HCT116 (cell line): ENCODE data around the gene ARHGAP10. TPM values are rescaled to one million over a fixed set of nuclear protein-coding genes. Genes with fewer than 3 reads are reported as not detected.

Source experiments
- ATAC-seq: fragments of 200-7000 bp; cut with Tn5 transposase; 2 replicates; pipeline ENCODE4 v1.9.1; 2020; ENCODE audit warnings: mild to moderate bottlenecking, moderate library complexity
- BruUV-seq: library from RNA; stranded (reverse); fragments of 400-500 nt; replicated peaks from 2 replicates; lab custom pipeline; 2021; lab: Mats Ljungman, UMichigan
- CTCF ChIA-PET: fragments of 300-600 bp; sonication (Branson Sonifier 250); formaldehyde crosslinking; loops from one replicate; lab custom pipeline; 2021; ENCODE audit warnings: antibody characterized with exemption; lab: Charles Lee
- POLR2A ChIA-PET: fragments of 300-600, 350-600 bp; sonication (Branson Sonifier 250); formaldehyde crosslinking; loops from one replicate; lab custom pipeline; 2021; ENCODE audit warnings: antibody characterized with exemption; lab: Charles Lee
- RAD21 ChIA-PET, 2 experiments: fragments of 300-600 bp; sonication (Branson Sonifier 250); formaldehyde crosslinking; loops; one replicate each; lab custom pipeline; 2023; ENCODE audit warnings: low total read pairs in 2 of 2; ENCODE audit not compliant: uncharacterized antibody in 2 of 2, unreplicated experiment in 2 of 2, low non-redundant PET in 1 of 2; lab: Charles Lee
- DNase-seq: peaks from one replicate; pipeline ENCODE4 v3.0.0-alpha.2; 2010; ENCODE audit warnings: low read depth, low spot score
- H2AFZ ChIP-seq: fragments of 200-600 bp; shearing (Covaris generic), sonication (generic); 2 replicates; pipeline ENCODE4 v1.6.1; 2017; ENCODE audit warnings: low read depth, mixed run types, mixed read lengths, antibody characterized with exemption, low read length; ENCODE audit not compliant: poor library complexity, severe bottlenecking
- H3K27ac ChIP-seq: 2 replicates; pipeline ENCODE4 v1.5.1; 2012; ENCODE audit warnings: low read depth, low read length
- H3K27me3 ChIP-seq: fragments of 200-600 bp; sonication (generic); 2 replicates; pipeline ENCODE4 v1.6.1; 2016; ENCODE audit warnings: mixed run types, low read length, mixed read lengths; ENCODE audit not compliant: insufficient read depth
- H3K36me3 ChIP-seq, 2 experiments: fragments of 200-500 bp in 1 of 2; fragments of 200-600 bp in 1 of 2; sonication (Bioruptor generic) in 1 of 2; sonication (generic) in 1 of 2; 2 replicates each; pipeline versions ENCODE4 v1.5.1 to v1.6.1; 2014 to 2016; ENCODE audit warnings: low read length in 2 of 2, inconsistent platforms in 1 of 2, mixed read lengths in 1 of 2, mixed run types in 1 of 2; ENCODE audit not compliant: insufficient read depth in 2 of 2, control insufficient read depth in 1 of 2
- H3K4me1 ChIP-seq, 2 experiments: fragments of 200-600 bp in 1 of 2; sonication (generic) in 1 of 2; 2 replicates each; pipeline versions ENCODE4 v1.5.1 to v1.6.1; 2012 to 2017; ENCODE audit warnings: low read length in 2 of 2, inconsistent platforms in 1 of 2, mild to moderate bottlenecking in 1 of 2, mixed read lengths in 1 of 2, mixed run types in 1 of 2, moderate library complexity in 1 of 2; ENCODE audit not compliant: insufficient read depth in 2 of 2, control insufficient read depth in 1 of 2
- H3K4me2 ChIP-seq: fragments of 200-600 bp; sonication (generic); 2 replicates; pipeline ENCODE4 v1.6.1; 2017; ENCODE audit warnings: mixed run types, low read length, mixed read lengths
- H3K4me3 ChIP-seq, 2 experiments: fragments of 200-600 bp in 1 of 2; sonication (generic) in 1 of 2; replicated peaks in 1 of 2; 2 replicates each; pipeline ENCODE4 v1.5.1; 2011 to 2016; ENCODE audit warnings: low read length in 2 of 2, control low read depth in 1 of 2, low read depth in 1 of 2, mild to moderate bottlenecking in 1 of 2, mixed read lengths in 1 of 2, mixed run types in 1 of 2
- H3K79me2 ChIP-seq: fragments of 200-600 bp; sonication (generic); 2 replicates; pipeline ENCODE4 v1.6.1; 2017; ENCODE audit warnings: mild to moderate bottlenecking, mixed run types, low read length, moderate library complexity, mixed read lengths; ENCODE audit not compliant: insufficient read depth
- H3K9ac ChIP-seq: fragments of 200-600 bp; sonication (generic); 2 replicates; pipeline ENCODE4 v1.6.1; 2016; ENCODE audit warnings: low read length, mixed read lengths
- H3K9me2 ChIP-seq: fragments of 200-600 bp; sonication (generic), shearing (Covaris generic); 2 replicates; pipeline ENCODE4 v1.6.1; 2017; ENCODE audit warnings: mixed run types, mild to moderate bottlenecking, moderate library complexity; ENCODE audit not compliant: insufficient read depth
- H3K9me3 ChIP-seq, 2 experiments: fragments of 200-500 bp in 1 of 2; fragments of 200-600 bp in 1 of 2; sonication (Bioruptor generic) in 1 of 2; sonication (generic) in 1 of 2; 2 replicates each; pipeline ENCODE4 v1.6.1; 2014 to 2017; ENCODE audit warnings: low read length in 2 of 2, mixed read lengths in 2 of 2, inconsistent platforms in 1 of 2, low read depth in 1 of 2, mild to moderate bottlenecking in 1 of 2, mixed run types in 1 of 2, moderate library complexity in 1 of 2; ENCODE audit not compliant: control insufficient read depth in 1 of 2, insufficient read depth in 1 of 2
- H4K20me1 ChIP-seq: fragments of 200-600 bp; sonication (generic), shearing (Covaris generic); 2 replicates; pipeline ENCODE4 v1.6.1; 2017; ENCODE audit warnings: mixed run types, mild to moderate bottlenecking, moderate library complexity; ENCODE audit not compliant: insufficient read depth
- ATF3 ChIP-seq: IDR thresholded peaks from 2 replicates; pipeline ENCODE4 v1.6.1; 2012
- CEBPB ChIP-seq: IDR thresholded peaks from 2 replicates; pipeline ENCODE4 v1.6.1; 2012; ENCODE audit warnings: low read depth
- EGR1 ChIP-seq: IDR thresholded peaks from 2 replicates; pipeline ENCODE4 v1.6.1; 2012; ENCODE audit warnings: low read depth
- ELF1 ChIP-seq: IDR thresholded peaks from 2 replicates; pipeline ENCODE4 v1.6.1; 2012; ENCODE audit warnings: low read depth, borderline replicate concordance
- EZH2phosphoT487 ChIP-seq: fragments of 200-600 bp; IDR thresholded peaks from 2 replicates; pipeline ENCODE4 v1.6.1; 2018; ENCODE audit warnings: antibody characterized with exemption, borderline replicate concordance
- POLR2A ChIP-seq: IDR thresholded peaks from 2 replicates; pipeline ENCODE4 v1.7.0; 2011; ENCODE audit warnings: borderline replicate concordance; ENCODE audit not compliant: insufficient read depth, insufficient read length; ENCODE audit errors: extremely low read depth
- POLR2AphosphoS5 ChIP-seq: IDR thresholded peaks from 2 replicates; pipeline ENCODE4 v1.6.1; 2011; ENCODE audit warnings: mild to moderate bottlenecking, low read depth, low read length, moderate library complexity
- REST ChIP-seq: IDR thresholded peaks from 2 replicates; pipeline ENCODE4 v1.6.1; 2012; ENCODE audit warnings: low read depth
- YY1 ChIP-seq: IDR thresholded peaks from 2 replicates; pipeline ENCODE4 v1.6.1; 2011; ENCODE audit warnings: low read length, low read depth, moderate library complexity, mild to moderate bottlenecking; ENCODE audit not compliant: insufficient replicate concordance; ENCODE audit errors: extremely low read depth
- ZBTB33 ChIP-seq: IDR thresholded peaks from 2 replicates; pipeline ENCODE4 v1.6.1; 2011; ENCODE audit warnings: mild to moderate bottlenecking, low read length, moderate library complexity; ENCODE audit not compliant: insufficient replicate concordance; ENCODE audit errors: extremely low read depth
- ZNF274 ChIP-seq: fragments of 200-500 bp; sonication (Bioruptor generic); IDR thresholded peaks from 2 replicates; pipeline ENCODE4 v1.6.1; 2014; ENCODE audit warnings: mild to moderate bottlenecking, low read depth, low read length, inconsistent platforms
- intact Hi-C: fragments of 100-400 bp; cut with micrococcal nuclease; formaldehyde crosslinking; loops from 2 replicates; pipeline ENCODE4 v1.10.0; 2022
- total RNA-seq: library from RNA; stranded (reverse); gene quantifications from one replicate; pipeline ENCODE4 v1.2.1, GENCODE V29; 2021; ENCODE audit not compliant: unreplicated experiment

ARHGAP10 gene
- total RNA-seq, 1 experiment from 2014 or later = 24.7 TPM

GRCh38 chr4:147755561-147756295 is 23.8 kb downstream of the ARHGAP10 start:
- peaks cover 0 to 17% of the 10 kb centered on the region in 2 experiments; a peak in 2 of 4 replicates for H3K4me1 ChIP-seq
- intact Hi-C loops = no loop called here
- H3K79me2 ChIP-seq = peaks cover 82% of the 10 kb centered on the region
- no peak overlapping the region for H3K9ac ChIP-seq
- H3K9me3 ChIP-seq = no peaks in the 10 kb centered on the region
- CTCF ChIA-PET = no interaction called here
- H3K27me3 ChIP-seq = no peaks in the 10 kb centered on the region
- H4K20me1 ChIP-seq = peaks cover 4% of the 10 kb centered on the region; the same call in 1 of the 2 replicates
- no peak for DNase-seq
- ATAC-seq = no peak
- H3K9me2 ChIP-seq = no peaks in the 10 kb centered on the region
- no peak overlapping the region for H2AFZ ChIP-seq
- no TSS peak for BruUV-seq
- no peak for TF ChIP-seq POLR2A
- TF ChIP-seq ATF3 = no peak
- no peak for TF ChIP-seq EZH2phosphoT487
- no peak for TF ChIP-seq ZBTB33
- TF ChIP-seq POLR2AphosphoS5 = no peak
- no peak for TF ChIP-seq REST
- no peak for TF ChIP-seq EGR1
- no peak for TF ChIP-seq YY1
- no peak for TF ChIP-seq CEBPB
- no peak for TF ChIP-seq ZNF274
- TF ChIP-seq ELF1 = no peak
- TF ChIP-seq, all 23 proteins: peak for 0
- RAD21 ChIA-PET = no interaction called here
- Histone ChIP-seq H3K4me3 (no peak overlapping the region), H3K27ac (no peak overlapping the region), H3K36me3 (no peaks in the 10 kb centered on the region), H3K4me2 (no peak overlapping the region)
- POLR2A ChIA-PET = no interaction called here
